PC-9 (cell line): ENCODE data around the gene HOOK2.

ENCODE experiments used
- CTCF ChIP-seq: fragments of 200-600 bp; sonication (generic); conservative IDR thresholded peaks from 2 replicates; pipeline ENCODE4 v1.6.1; 2017; ENCODE audit warnings: mixed run types, antibody characterized with exemption, mild to moderate bottlenecking, moderate library complexity
- EZH2 ChIP-seq: fragments of 200-600 bp; sonication (generic); IDR thresholded peaks from 2 replicates; pipeline ENCODE4 v1.8.0; 2017; ENCODE audit warnings: antibody characterized with exemption, low read depth

GRCh38 chr19:12759686-12760085 is 15.7 kb downstream of the HOOK2 start:
- TF ChIP-seq CTCF (no peak), EZH2 (no peak)
